ENCODE data around the gene CADM3. TPM values are rescaled to one million over a fixed set of nuclear protein-coding genes. Genes with fewer than 3 reads are reported as not detected.

Gene CADM3
- total RNA-seq, 4 donors from 2014 or later = 3.9 to 34.4 (median 12.9) TPM

GRCh38 chr1:159162516-159163265, 8.7 kb upstream of the CADM3 start:
- TF ChIP-seq, protein P1, sequence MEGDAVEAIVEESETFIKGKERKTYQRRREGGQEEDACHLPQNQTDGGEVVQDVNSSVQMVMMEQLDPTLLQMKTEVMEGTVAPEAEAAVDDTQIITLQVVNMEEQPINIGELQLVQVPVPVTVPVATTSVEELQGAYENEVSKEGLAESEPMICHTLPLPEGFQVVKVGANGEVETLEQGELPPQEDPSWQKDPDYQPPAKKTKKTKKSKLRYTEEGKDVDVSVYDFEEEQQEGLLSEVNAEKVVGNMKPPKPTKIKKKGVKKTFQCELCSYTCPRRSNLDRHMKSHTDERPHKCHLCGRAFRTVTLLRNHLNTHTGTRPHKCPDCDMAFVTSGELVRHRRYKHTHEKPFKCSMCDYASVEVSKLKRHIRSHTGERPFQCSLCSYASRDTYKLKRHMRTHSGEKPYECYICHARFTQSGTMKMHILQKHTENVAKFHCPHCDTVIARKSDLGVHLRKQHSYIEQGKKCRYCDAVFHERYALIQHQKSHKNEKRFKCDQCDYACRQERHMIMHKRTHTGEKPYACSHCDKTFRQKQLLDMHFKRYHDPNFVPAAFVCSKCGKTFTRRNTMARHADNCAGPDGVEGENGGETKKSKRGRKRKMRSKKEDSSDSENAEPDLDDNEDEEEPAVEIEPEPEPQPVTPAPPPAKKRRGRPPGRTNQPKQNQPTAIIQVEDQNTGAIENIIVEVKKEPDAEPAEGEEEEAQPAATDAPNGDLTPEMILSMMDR (IDR thresholded peaks at IDR 0.05) = no peak
- DNase-seq (ENCODE audit: low spot score) (no peak), ATAC-seq (ENCODE audit: low FRiP score) (no peak)

DNA sequence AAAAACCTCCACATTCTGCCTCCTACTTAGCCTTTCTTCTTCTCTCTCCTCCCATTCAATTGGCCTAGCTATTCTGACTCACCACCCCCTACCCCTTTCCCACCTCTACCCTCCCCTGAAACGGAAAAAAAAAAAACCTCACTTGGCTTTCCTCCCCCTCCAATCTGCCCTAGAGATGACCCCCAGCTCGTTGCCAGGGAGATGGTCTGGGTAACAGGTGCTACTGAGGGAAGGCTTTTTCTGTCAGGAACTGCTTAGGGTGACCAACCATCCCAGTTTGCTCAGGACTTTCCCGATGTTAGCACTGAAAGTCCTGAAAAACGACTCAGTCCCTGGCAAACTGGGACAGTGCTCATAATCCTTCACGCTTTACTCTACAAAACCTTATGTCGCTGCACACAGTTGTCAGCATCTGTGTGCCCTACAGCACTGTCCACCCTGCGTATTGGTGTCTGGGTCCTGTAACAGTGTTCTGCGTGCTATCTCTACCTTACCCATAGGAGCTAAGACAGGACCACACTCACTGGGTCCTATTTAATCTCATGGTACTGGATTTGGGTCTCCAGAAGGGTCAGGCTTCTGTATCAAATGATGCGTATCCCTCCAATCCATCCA, 7.7 kb upstream of the CADM3 start:
- DNase-seq (ENCODE audit: low spot score) (no peak), ATAC-seq (ENCODE audit: low FRiP score) (no peak)
- TF ChIP-seq, protein P1 (IDR thresholded peaks at IDR 0.05) = no peak

DNA sequence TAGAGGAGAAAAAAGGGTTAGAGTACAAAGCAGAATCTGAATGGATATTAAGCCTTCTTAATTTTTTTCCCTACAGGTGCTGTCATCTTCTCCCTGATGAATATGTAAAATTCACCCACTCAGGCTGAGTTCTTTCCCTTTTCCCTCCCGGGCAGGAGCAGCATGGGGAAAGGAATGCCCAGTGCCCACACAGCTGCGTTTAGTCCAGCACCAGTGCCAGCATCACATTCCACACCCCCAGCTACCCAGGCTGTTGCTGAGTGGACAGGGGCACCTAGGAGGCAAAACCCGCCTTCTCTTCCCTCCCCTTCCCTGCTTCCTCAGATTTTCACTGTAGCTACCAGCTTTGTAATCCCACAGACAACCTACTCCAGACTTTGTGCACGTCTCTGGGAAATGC, 3.4 kb upstream of the CADM3 start:
- ATAC-seq (ENCODE audit: low FRiP score) = no peak
- TF ChIP-seq, protein P1 (IDR thresholded peaks at IDR 0.05) = no peak
- DNase-seq (ENCODE audit: low spot score) = no peak

DNA sequence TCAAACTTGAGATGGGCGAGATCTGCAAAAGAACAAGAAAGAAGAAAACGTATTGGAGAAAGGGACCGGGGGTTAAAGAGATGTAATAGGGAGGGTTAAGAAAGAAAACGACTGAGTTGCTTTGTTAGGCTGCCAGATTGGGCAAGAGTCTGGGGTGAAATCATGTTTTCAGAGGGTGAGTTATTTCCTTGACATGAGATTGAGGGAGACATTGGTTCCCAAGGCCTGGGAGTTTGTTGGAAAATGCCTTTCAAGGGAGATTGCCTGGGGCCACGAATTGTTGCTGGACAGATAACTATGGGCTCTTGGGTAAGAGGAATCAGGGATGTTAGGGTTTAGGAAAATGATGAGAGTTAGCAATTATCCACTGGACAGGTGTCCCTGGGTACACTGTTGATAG, 776 bp upstream of the CADM3 start:
- TF ChIP-seq, protein P1 (IDR thresholded peaks at IDR 0.05) = no peak
- no peak for DNase-seq (ENCODE audit: low spot score)
- peak; percentile 44 for ATAC-seq (ENCODE audit: low FRiP score)

GRCh38 chr1:159171688-159172501, 480 bp downstream of the CADM3 start:
- TF ChIP-seq, protein P1 (IDR thresholded peaks at IDR 0.05) = no peak
- ATAC-seq (ENCODE audit: low FRiP score) = peak; percentile 25
- DNase-seq (ENCODE audit: low spot score) = no peak

- DNase-seq (ENCODE audit: low spot score) (no peak), ATAC-seq (ENCODE audit: low FRiP score) (peak; percentile 38)
- TF ChIP-seq, protein P1 (IDR thresholded peaks at IDR 0.05) = no peak
These were observed 1.3 kb downstream of the CADM3 start for GRCh38 chr1:159172614-159173291.

All from omental fat pad (tissue), 4 donors.